ENCODE results near the gene ITGA2. TPM values are rescaled to one million over a fixed set of nuclear protein-coding genes. Genes with fewer than 3 reads are reported as not detected.

The ITGA2 gene
- total RNA-seq, 2 donors from 2014 or later, result 6.4 to 21.5 TPM

DNA sequence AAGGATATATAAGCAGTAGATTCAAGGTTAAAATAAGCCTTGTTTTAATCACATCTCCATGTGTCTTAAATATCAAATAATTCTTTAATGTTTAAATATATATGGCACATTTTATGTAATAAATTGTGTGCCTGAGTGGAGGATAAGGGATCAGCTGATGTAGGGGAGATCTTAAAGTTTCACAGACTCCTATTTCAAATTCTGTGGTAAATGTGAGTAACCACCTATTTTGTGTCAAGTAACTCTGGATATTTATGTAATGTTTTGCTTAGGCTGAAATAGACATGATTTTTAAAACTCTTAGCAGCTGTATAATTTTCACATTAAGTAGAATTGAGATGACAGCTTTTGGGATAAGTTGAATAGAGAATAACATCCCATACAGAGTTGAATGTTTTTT is 41.3 kb upstream of the ITGA2 start:
- DNase-seq (ENCODE audit: low spot score), result no peak
- no peaks in the 10 kb centered on the region for H3K4me1 ChIP-seq (replicated peaks)
- H3K36me3 ChIP-seq, result no peaks in the 10 kb centered on the region
- intact Hi-C loops (cut with DNase I), result loop anchor here (2.0 kb wide), 1 partner anchor 147 kb away; no protein-coding TSS in a partner anchor
- TF ChIP-seq POLR2A (IDR thresholded peaks at IDR 0.05), result no peak
- TF ChIP-seq, protein P1, sequence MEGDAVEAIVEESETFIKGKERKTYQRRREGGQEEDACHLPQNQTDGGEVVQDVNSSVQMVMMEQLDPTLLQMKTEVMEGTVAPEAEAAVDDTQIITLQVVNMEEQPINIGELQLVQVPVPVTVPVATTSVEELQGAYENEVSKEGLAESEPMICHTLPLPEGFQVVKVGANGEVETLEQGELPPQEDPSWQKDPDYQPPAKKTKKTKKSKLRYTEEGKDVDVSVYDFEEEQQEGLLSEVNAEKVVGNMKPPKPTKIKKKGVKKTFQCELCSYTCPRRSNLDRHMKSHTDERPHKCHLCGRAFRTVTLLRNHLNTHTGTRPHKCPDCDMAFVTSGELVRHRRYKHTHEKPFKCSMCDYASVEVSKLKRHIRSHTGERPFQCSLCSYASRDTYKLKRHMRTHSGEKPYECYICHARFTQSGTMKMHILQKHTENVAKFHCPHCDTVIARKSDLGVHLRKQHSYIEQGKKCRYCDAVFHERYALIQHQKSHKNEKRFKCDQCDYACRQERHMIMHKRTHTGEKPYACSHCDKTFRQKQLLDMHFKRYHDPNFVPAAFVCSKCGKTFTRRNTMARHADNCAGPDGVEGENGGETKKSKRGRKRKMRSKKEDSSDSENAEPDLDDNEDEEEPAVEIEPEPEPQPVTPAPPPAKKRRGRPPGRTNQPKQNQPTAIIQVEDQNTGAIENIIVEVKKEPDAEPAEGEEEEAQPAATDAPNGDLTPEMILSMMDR (IDR thresholded peaks at IDR 0.05), result no peak
- TF ChIP-seq POLR2AphosphoS5 (IDR thresholded peaks at IDR 0.05), result no peak
- peak overlapping the region; percentile 3 to 37 for H3K27ac ChIP-seq
- no peaks in the 10 kb centered on the region for H3K9me3 ChIP-seq
- no peaks in the 10 kb centered on the region for H3K27me3 ChIP-seq (replicated peaks; ENCODE audit: insufficient read depth)
- H3K4me3 ChIP-seq, result no peak overlapping the region

DNA sequence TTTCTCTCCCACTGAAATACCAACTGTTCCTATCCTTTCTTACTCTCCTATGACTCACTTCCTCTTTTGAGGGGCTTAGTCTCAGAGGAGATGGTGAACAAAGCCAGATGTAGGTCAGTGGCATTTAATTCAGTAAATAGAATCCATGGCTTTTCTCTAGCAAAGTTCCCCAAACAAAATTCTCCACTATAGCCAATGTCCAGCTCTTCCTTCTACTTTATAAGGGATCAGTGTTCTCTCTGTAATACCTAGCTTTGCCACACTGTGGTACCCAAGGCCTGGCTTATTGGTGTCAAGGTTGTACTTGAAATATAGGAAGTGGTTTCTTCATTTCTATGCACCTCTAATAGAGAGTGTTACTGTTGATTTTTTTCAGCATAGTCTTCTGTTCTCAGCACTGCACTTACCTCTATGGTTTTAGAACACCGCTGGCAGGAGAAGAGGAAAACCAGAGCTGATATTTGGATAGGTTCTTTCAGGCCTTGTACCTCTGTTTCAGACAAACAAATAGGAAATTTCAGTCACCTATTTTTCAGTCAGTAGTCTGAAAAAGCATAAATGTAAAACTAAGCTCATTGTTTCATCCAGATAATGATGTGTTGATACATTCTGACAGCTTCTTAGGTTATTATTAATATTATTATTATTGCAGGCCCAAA is 40.6 kb upstream of the ITGA2 start:
- WGBS, result 28% methylated on average over 1 of the region's 1 CpG
- Histone ChIP-seq H3K36me3 (no peaks in the 10 kb centered on the region), H3K4me3 (no peak overlapping the region), H3K9me3 (no peaks in the 10 kb centered on the region), H3K27me3 (replicated peaks; ENCODE audit: insufficient read depth) (no peaks in the 10 kb centered on the region), H3K27ac (peak overlapping the region; percentile 17 to 37), H3K4me1 (replicated peaks) (no peaks in the 10 kb centered on the region)
- intact Hi-C loops (cut with DNase I), result loop anchor here (2.0 kb wide), 1 partner anchor 146 kb away; no protein-coding TSS in a partner anchor
- peak; percentile 58 for TF ChIP-seq POLR2AphosphoS5 (IDR thresholded peaks at IDR 0.05)
- TF ChIP-seq POLR2A (IDR thresholded peaks at IDR 0.05), result no peak
- TF ChIP-seq, protein P1 (IDR thresholded peaks at IDR 0.05), result peak; percentile 36 to 92 (median 80)
- peak; percentile 76 for DNase-seq (ENCODE audit: low spot score)

DNA sequence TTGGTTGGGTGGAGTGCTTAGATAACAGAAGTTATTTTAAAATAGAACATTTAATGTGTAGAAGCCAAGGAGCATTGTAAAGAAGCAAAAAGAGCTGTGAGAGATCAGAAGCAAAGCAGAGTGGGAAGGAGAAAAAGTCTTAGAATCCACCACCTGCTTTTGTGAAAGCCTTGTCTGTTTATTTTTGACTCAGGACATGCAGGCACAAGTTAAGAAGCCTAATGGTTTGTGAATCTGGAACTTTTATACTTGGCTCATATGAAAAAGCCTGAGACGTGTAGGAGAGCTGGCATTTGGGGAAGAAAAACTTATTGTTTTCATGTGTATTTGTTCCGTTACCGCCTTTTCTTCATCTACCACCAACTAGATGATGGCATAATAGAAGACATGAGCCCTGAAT is 38.5 kb upstream of the ITGA2 start:
- H3K9me3 ChIP-seq, result no peaks in the 10 kb centered on the region
- H3K27me3 ChIP-seq (replicated peaks; ENCODE audit: insufficient read depth), result no peaks in the 10 kb centered on the region
- TF ChIP-seq POLR2AphosphoS5 (IDR thresholded peaks at IDR 0.05), result peak; percentile 45
- TF ChIP-seq, protein P1 (IDR thresholded peaks at IDR 0.05), result no peak
- no peaks in the 10 kb centered on the region for H3K4me1 ChIP-seq (replicated peaks)
- no peak overlapping the region for H3K4me3 ChIP-seq
- H3K27ac ChIP-seq, result peak overlapping the region in 1 of 2 donors; percentile 41
- intact Hi-C loops (cut with DNase I), result loop anchor here (2.0 kb wide), 2 partner anchors 40 to 150 kb away; no protein-coding TSS in a partner anchor
- no peaks in the 10 kb centered on the region for H3K36me3 ChIP-seq
- DNase-seq (ENCODE audit: low spot score), result peak; percentile 14
- WGBS, result 37% methylated on average over 3 of the region's 3 CpGs

DNA sequence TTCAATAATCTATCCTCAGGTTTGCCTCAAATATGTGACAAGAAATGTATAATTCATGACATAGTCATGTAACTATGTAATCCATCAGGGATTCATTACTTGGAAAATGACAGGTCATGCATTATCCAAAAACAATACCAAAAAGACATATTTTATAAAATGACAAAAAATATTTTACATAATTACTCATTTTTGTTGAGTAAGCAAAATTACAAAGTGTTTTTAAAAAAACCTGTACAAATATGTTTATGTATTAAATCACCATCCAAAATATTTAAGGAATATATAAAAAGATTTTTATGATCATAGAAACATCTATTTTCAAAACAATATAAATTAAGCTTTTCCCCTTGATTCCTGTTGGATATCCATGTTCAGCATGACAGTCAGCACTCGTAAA is 36.7 kb upstream of the ITGA2 start:
- Histone ChIP-seq H3K4me3 (no peak overlapping the region), H3K4me1 (replicated peaks) (no peaks in the 10 kb centered on the region), H3K27me3 (replicated peaks; ENCODE audit: insufficient read depth) (no peaks in the 10 kb centered on the region), H3K36me3 (no peaks in the 10 kb centered on the region), H3K9me3 (no peaks in the 10 kb centered on the region), H3K27ac (no peak overlapping the region)
- TF ChIP-seq, protein P1 (IDR thresholded peaks at IDR 0.05), result no peak
- TF ChIP-seq POLR2A (IDR thresholded peaks at IDR 0.05) (no peak), POLR2AphosphoS5 (IDR thresholded peaks at IDR 0.05) (no peak)
- intact Hi-C loops (cut with DNase I), result no loop called here
- no peak for DNase-seq (ENCODE audit: low spot score)
- WGBS, result 91% methylated on average over 1 of the region's 1 CpG

DNA sequence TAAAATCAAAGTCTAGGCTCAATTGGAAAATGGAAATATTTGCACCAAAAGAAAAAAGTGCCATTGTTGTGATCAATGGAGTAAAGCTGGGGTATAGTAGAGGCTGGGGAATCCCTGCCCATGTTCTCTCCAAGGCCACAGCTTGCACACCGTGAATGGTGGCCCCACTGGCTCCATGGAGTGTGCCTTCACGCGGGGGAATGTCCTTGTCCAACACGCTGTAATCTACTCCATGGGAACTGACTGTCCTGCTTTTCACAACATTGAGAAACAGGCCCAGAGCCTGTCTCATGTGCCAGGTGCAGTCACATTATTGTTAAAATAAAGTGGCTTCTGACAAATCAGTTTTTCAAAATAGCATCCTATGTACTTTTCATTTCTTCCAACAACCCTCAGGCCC is 33.1 kb upstream of the ITGA2 start:
- Histone ChIP-seq H3K4me3 (no peak overlapping the region), H3K4me1 (replicated peaks) (no peaks in the 10 kb centered on the region), H3K36me3 (no peaks in the 10 kb centered on the region), H3K27me3 (replicated peaks; ENCODE audit: insufficient read depth) (no peaks in the 10 kb centered on the region), H3K9me3 (no peaks in the 10 kb centered on the region), H3K27ac (no peak overlapping the region)
- no peak for DNase-seq (ENCODE audit: low spot score)
- TF ChIP-seq POLR2A (IDR thresholded peaks at IDR 0.05), result no peak
- no peak for TF ChIP-seq POLR2AphosphoS5 (IDR thresholded peaks at IDR 0.05)
- TF ChIP-seq, protein P1 (IDR thresholded peaks at IDR 0.05), result no peak
- WGBS, result 84% methylated on average over 4 of the region's 4 CpGs
- intact Hi-C loops (cut with DNase I), result no loop called here

Data from prostate gland (tissue), 2 donors.